Lung (tissue), 12 donors: Measurements from ENCODE around the gene CCND1. TPM values are rescaled to one million over a fixed set of nuclear protein-coding genes. Genes with fewer than 3 reads are reported as not detected.
"Not testable (repeated sequence)": the region's sequence is repeated elsewhere in the genome, so short reads cannot be mapped to it uniquely, and the experiment has no call there.

Experiments
- ATAC-seq: fragments of 200-7000 bp; cut with Tn5 transposase; one replicate; pipeline ENCODE4 v1.9.1; 2020; ENCODE audit warnings: moderate number of reproducible peaks; ENCODE audit not compliant: insufficient read depth, low FRiP score
- DNase-seq, 3 donors: peaks; one replicate each; pipeline ENCODE4 v3.0.0-alpha.2; 2013 to 2017
- H3K27ac ChIP-seq, 2 donors: one replicate each; pipeline ENCODE4 v1.5.1; 2013; ENCODE audit warnings: mild to moderate bottlenecking in 2 of 2, moderate library complexity in 2 of 2, control low read depth in 1 of 2, inconsistent platforms in 1 of 2, low read depth in 1 of 2, low read length in 1 of 2
- H3K27me3 ChIP-seq, 3 donors: one replicate each; pipeline ENCODE4 v1.5.1; 2013; ENCODE audit warnings: low read length in 2 of 3; ENCODE audit not compliant: control insufficient read depth in 3 of 3, insufficient read depth in 3 of 3
- H3K36me3 ChIP-seq, 4 donors: one replicate each; pipeline ENCODE4 v1.5.1; 2013; ENCODE audit warnings: low read length in 4 of 4, mild to moderate bottlenecking in 1 of 4, moderate library complexity in 1 of 4; ENCODE audit not compliant: control insufficient read depth in 4 of 4, insufficient read depth in 4 of 4
- H3K4me1 ChIP-seq, 5 donors: one replicate each; pipeline ENCODE4 v1.5.1; 2013; ENCODE audit warnings: low read length in 5 of 5, mild to moderate bottlenecking in 2 of 5, moderate library complexity in 1 of 5; ENCODE audit not compliant: control insufficient read depth in 5 of 5, insufficient read depth in 5 of 5
- H3K4me3 ChIP-seq: one replicate; pipeline ENCODE4 v1.5.1; 2013; ENCODE audit warnings: mild to moderate bottlenecking, control low read depth, moderate library complexity
- H3K9ac ChIP-seq, 2 donors: one replicate each; pipeline ENCODE4 v1.5.1; 2013; ENCODE audit warnings: low read length in 2 of 2, control low read depth in 1 of 2; ENCODE audit not compliant: insufficient read depth in 1 of 2
- H3K9me3 ChIP-seq, 4 donors: one replicate each; pipeline ENCODE4 v1.5.1; 2013; ENCODE audit warnings: low read length in 3 of 4, mild to moderate bottlenecking in 1 of 4, moderate library complexity in 1 of 4; ENCODE audit not compliant: control insufficient read depth in 4 of 4, insufficient read depth in 3 of 4
- WGBS, 2 donors: extraction: QIAGEN DNeasy Blood & Tissue Kit; methylation state at CpG; one replicate each; pipeline ENCODE4 v1.1.7; 2013; 5-methylcytosine and 5-hydroxymethylcytosine counted together
- polyA plus RNA-seq, 2 donors: library from polyadenylated mRNA; stranded (reverse); fragments of 200-250 nt; gene quantifications; one replicate each; pipeline ENCODE4 v1.2.1, GENCODE V29; 2013
- total RNA-seq, 2 donors: library from RNA; depleted of rRNA in 1 of 2; stranded (reverse); fragments of >200 nt in 1 of 2; gene quantifications; one replicate each; pipeline ENCODE4 v1.2.1, GENCODE V29; 2014 to 2021
- TF ChIP-seq, protein P1 (sequence below): IDR thresholded peaks from 2 replicates; pipeline ENCODE4 v1.5.1; 2012; ENCODE audit warnings: mild to moderate bottlenecking; ENCODE audit errors: control extremely low read depth, extremely low read depth
- donor health status: control.
- donor health status: control.
- donor health status: Bipolar disorder and iron deficiency.
- donor health status: healthy.
- donor health status: DM: yes; HTN: yes; CAD: no.

Gene CCND1
- total and polyA plus RNA-seq, 4 donors, result 32.1 to 190 (median 84.3) TPM

DNA sequence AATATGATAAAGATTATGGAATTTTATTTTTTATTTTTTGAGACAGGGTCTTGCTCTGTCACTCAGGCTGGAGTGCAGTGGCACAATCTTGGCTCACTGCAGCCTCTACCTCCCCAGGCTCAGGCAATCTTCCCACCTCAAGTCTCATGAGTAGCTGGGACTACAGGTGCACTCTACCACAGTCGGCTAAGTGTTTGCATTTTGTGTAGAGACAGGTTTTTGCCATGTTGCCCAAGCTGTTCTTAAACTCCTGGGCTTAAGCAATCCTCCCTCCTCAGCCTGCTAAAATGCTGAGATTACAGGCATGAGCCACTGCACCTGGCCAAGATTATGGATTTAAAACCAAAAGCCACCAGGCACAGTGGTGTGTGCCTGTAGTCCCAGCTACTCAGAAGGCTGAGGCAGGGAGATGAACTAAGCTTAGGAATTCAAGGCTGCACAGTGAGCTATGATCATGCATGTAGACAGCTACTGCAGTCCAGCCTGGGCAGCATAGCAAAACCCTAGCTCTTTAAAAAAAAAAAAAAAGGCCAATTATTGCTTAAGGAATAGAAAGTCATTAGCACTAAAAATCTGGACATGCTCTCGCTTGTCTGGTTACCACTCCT is 20.2 kb upstream of the CCND1 start:
- no peaks in the 10 kb centered on the region for H3K9me3 ChIP-seq
- no peak overlapping the region for H3K27ac ChIP-seq
- no peaks in the 10 kb centered on the region for H3K27me3 ChIP-seq
- H3K4me3 ChIP-seq, result no peak overlapping the region
- no peaks in the 10 kb centered on the region for H3K36me3 ChIP-seq
- no peak overlapping the region for H3K9ac ChIP-seq
- 71 to 88% methylated on average over 2 of the region's 2 CpGs for WGBS, 2 donors
- ATAC-seq (no peak), DNase-seq (peak in 1 of 3 donors; percentile 63)
- peaks cover 0 to 3% (median 0%) of the 10 kb centered on the region in 5 donors for H3K4me1 ChIP-seq
- TF ChIP-seq, protein P1, sequence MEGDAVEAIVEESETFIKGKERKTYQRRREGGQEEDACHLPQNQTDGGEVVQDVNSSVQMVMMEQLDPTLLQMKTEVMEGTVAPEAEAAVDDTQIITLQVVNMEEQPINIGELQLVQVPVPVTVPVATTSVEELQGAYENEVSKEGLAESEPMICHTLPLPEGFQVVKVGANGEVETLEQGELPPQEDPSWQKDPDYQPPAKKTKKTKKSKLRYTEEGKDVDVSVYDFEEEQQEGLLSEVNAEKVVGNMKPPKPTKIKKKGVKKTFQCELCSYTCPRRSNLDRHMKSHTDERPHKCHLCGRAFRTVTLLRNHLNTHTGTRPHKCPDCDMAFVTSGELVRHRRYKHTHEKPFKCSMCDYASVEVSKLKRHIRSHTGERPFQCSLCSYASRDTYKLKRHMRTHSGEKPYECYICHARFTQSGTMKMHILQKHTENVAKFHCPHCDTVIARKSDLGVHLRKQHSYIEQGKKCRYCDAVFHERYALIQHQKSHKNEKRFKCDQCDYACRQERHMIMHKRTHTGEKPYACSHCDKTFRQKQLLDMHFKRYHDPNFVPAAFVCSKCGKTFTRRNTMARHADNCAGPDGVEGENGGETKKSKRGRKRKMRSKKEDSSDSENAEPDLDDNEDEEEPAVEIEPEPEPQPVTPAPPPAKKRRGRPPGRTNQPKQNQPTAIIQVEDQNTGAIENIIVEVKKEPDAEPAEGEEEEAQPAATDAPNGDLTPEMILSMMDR, result no peak

DNA sequence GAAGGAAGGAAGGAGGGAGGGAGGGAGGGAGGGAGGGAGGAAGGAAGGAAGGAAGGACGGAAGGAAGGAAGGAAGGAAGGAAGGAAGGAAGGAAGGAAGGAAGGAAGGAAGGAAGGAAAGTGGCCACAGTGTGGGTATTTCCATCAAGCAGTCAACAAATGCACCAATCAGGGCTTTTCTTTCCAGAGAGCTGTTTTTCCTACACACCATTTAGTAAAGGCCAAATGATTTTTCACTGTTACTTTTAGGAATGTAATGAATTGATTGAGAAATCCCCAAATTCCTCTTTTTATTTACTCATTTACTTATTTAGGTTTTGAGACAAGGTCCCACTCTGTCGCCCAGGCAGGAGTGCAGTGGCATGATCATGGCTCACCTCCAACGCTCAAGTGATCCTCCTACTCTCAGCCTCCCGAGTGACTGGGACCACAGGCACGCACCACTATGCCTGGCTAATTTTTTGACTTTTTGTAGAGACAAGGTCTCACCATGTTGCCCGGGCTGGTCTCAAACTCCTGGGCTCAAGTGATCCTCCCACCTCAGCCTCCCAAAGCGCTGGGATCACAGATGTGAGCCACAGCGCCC is 18.8 kb upstream of the CCND1 start:
- not testable (repeated sequence) for ATAC-seq, H3K27ac ChIP-seq, H3K4me3 ChIP-seq, H3K4me1 ChIP-seq, H3K9ac ChIP-seq, H3K36me3 ChIP-seq, DNase-seq, H3K9me3 ChIP-seq, H3K27me3 ChIP-seq
- 64 to 86% methylated on average over 7 of the region's 8 CpGs for WGBS, 2 donors

DNA sequence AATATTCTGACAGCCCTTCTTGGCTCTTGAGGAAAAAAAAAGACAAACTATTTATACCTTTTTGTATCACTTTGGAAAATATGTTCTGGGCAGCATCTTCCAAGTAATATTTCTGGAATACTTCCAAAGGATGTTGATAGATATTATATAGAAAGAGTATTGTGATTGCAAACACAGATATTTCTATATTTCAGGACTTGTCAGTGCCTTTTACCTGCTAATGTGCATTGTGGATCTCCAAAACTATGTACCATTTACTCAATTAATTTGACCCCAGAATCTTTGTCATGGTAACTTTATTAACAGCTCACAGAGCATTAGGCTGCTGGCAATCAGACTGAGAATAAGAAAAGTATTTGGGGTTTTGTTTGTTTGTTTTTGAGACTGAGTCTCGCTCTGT is 16.7 kb upstream of the CCND1 start:
- ATAC-seq (no peak), DNase-seq (no peak)
- H3K36me3 ChIP-seq, result no peaks in the 10 kb centered on the region
- no peaks in the 10 kb centered on the region for H3K27me3 ChIP-seq
- 82 to 100% methylated on average over 1 of the region's 1 CpG for WGBS, 2 donors
- H3K9me3 ChIP-seq, result peaks cover 0 to 5% (median 0%) of the 10 kb centered on the region in 4 donors
- H3K9ac ChIP-seq, result no peak overlapping the region
- TF ChIP-seq, protein P1, result no peak
- no peak overlapping the region for H3K4me3 ChIP-seq
- H3K4me1 ChIP-seq, result peaks cover 0 to 3% (median 0%) of the 10 kb centered on the region in 5 donors
- no peak overlapping the region for H3K27ac ChIP-seq

DNA sequence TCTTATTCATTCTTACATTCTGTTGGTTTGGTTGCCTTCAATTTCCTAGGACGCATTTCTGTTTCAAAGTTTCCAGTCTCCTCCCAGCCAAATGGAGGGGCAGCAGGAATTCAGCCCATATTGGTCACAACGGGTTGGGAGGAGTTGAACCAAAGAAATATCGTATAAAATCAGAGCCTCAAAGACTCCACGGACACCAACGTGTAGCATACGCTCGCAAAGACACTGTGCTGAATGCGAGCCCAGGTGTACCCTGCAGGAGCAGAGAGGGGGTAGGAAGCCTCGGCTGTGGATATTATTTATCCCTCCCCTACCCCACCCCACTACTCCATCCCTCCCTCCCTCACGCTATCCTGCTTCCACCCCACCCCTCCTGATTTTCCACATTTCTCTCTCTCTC is 15.5 kb upstream of the CCND1 start:
- WGBS, 2 donors, result 87 to 93% methylated on average over 10 of the region's 10 CpGs

More for the DNA sequence above, 15.5 kb upstream of the CCND1 start:
- ATAC-seq, result no peak
- no peak overlapping the region for H3K9ac ChIP-seq
- peaks cover 0 to 3% (median 0%) of the 10 kb centered on the region in 5 donors for H3K4me1 ChIP-seq
- peaks cover 0 to 9% (median 0%) of the 10 kb centered on the region in 4 donors for H3K9me3 ChIP-seq
- no peaks in the 10 kb centered on the region for H3K36me3 ChIP-seq
- no peak overlapping the region for H3K4me3 ChIP-seq
- DNase-seq, result no peak
- TF ChIP-seq, protein P1, result no peak
- no peak overlapping the region for H3K27ac ChIP-seq
- no peaks in the 10 kb centered on the region for H3K27me3 ChIP-seq
